Heart right ventricle (tissue), 16 donors: ENCODE measurements around the gene BRD4. TPM values are rescaled to one million over a fixed set of nuclear protein-coding genes. Genes with fewer than 3 reads are reported as not detected.
A peak's percentile ranks its signal among the peaks of the same experiment; 100 is the strongest.

ENCODE experiments used
- ATAC-seq, 8 donors: fragments of 200-7000 bp; cut with Tn5 transposase; one replicate each; pipeline ENCODE4 v1.9.1; 2020; ENCODE audit warnings: mild to moderate bottlenecking in 8 of 8, moderate library complexity in 8 of 8, moderate number of reproducible peaks in 1 of 8
- DNase-seq, 2 donors: peaks; one replicate each; pipeline ENCODE4 v3.0.0-alpha.2; 2020
- H3K27ac ChIP-seq, 10 donors: fragments of 200-600 bp; sonication (generic) in 2 of 10; one replicate each; pipeline versions ENCODE4 v1.5.0 to v1.8.0; 2020 to 2022; ENCODE audit warnings: mild to moderate bottlenecking in 3 of 10
- H3K27me3 ChIP-seq, 7 donors: fragments of 200-600 bp; one replicate each; pipeline ENCODE4 v1.8.0; 2021 to 2022; ENCODE audit warnings: mild to moderate bottlenecking in 2 of 7
- H3K36me3 ChIP-seq, 9 donors: fragments of 200-600 bp; sonication (generic) in 1 of 9; one replicate each; pipeline versions ENCODE4 v1.5.0 to v1.8.0; 2020 to 2022; ENCODE audit warnings: mild to moderate bottlenecking in 2 of 9
- H3K4me1 ChIP-seq, 9 donors: fragments of 200-600 bp; sonication (generic) in 1 of 9; one replicate each; pipeline versions ENCODE4 v1.5.0 to v1.8.0; 2020 to 2022; ENCODE audit warnings: mild to moderate bottlenecking in 4 of 9
- H3K4me3 ChIP-seq, 10 donors: fragments of 200-600 bp; sonication (generic) in 2 of 10; one replicate each; pipeline versions ENCODE4 v1.5.0 to v1.8.0; 2020 to 2022; ENCODE audit warnings: mild to moderate bottlenecking in 7 of 10, moderate library complexity in 2 of 10
- H3K9me3 ChIP-seq, 11 donors: fragments of 200-600 bp in 10 of 11; sonication (generic) in 2 of 11; one replicate each; pipeline versions ENCODE4 v1.5.0 to v1.8.0; 2013 to 2022; ENCODE audit warnings: mild to moderate bottlenecking in 2 of 11, control low read depth in 1 of 11, moderate library complexity in 1 of 11
- CTCF ChIP-seq, 9 donors: fragments of 200-600 bp; sonication (generic) in 2 of 9; IDR thresholded peaks; one replicate each; pipeline versions ENCODE4 v1.5.0 to v1.8.0; 2021 to 2022; ENCODE audit warnings: antibody characterized with exemption in 9 of 9, mild to moderate bottlenecking in 5 of 9, moderate library complexity in 1 of 9
- whole genome bisulfite sequencing, 2 donors: extraction: QIAGEN DNeasy Blood & Tissue Kit; methylation state at CpG; one replicate each; pipeline ENCODE4 v1.1.7; 2013; ENCODE audit warnings: inconsistent platforms in 1 of 2; 5-methylcytosine and 5-hydroxymethylcytosine counted together
- intact Hi-C, 10 donors: fragments of 100-400 bp; cut with DNase I; formaldehyde crosslinking; loops; one replicate each; pipeline versions ENCODE4 v1.11.1 to v1.14.2; 2022
- polyA plus RNA-seq, 2 donors: library from polyadenylated mRNA; stranded (reverse); fragments of 200-250 nt; gene quantifications; one replicate each; pipeline ENCODE4 v1.2.3, GENCODE V29; 2013
- total RNA-seq, 10 donors: library from RNA; stranded (reverse); fragmentation: NEBNext Ultra II Directional in 3 of 10; extraction: Animal tissue kit (Norgen Biotek cat#: 25700) in 3 of 10; gene quantifications; one replicate each; pipeline versions ENCODE4 v1.2.1 to v1.2.4, GENCODE V29; 2021 to 2023
- donor health status: Arrhythmogenic right ventricular cardiomyopathy.
- donor health status: ischemic (EF 13 %, LVEDD 7.1; RV severe dilation, severe dysfunction).
- donor health status: healthy with polysubstance abuse.
- donor health status: DM: no; HTN: yes; CAD: no.
- donor health status: DM: no; HTN: no; CAD: no.
- donor health status: ischemic (EF 25% LVEDD 6.9; RV normal size, moderate dysfunction).
- donor health status: ischemic (EF 25% LVEDD 5.7; RV mildly dilated, moderate dysfunction).
- donor health status: healthy.
- donor health status: DM: yes; HTN: yes; CAD: no.
- donor health status: Ischemic cardiomyopathy.
- donor health status: ischemic (EF 35%, LVEDD 5.7; RV mildly dilated, moderate dysfunction).
- donor health status: nonischemic (EF 11% LVEDD 7.7; RV severe dilation, severe dysfunction).
- donor health status: DM: yes; HTN: yes; CAD: no.
- donor health status: PGD.
- donor health status: ischemic (EF 29% LVEDD 5.4; RV normal size, mild dysfunction).
- donor health status: nonischemic (EF 23%, LVEDD 6.1; RV moderate dilation, normal function).

Gene BRD4
- total and polyA plus RNA-seq, 12 donors: 31.2 to 85.1 (median 53.6) TPM

GRCh38 chr19:15257782-15258181, 74.6 kb downstream of the BRD4 start:
- Histone ChIP-seq H3K27me3 (no peaks in the 10 kb centered on the region), H3K36me3 (peaks cover 12 to 100% (median 85%) of the 10 kb centered on the region in 9 donors), H3K4me3 (no peak overlapping the region), H3K27ac (no peak overlapping the region), H3K4me1 (peaks cover 5 to 17% (median 14%) of the 10 kb centered on the region in 9 donors), H3K9me3 (no peaks in the 10 kb centered on the region)
- no peak for TF ChIP-seq CTCF (IDR thresholded peaks at IDR 0.05)
- 89% methylated on average over 6 of the region's 6 CpGs for whole genome bisulfite sequencing, 2 donors
- DNase-seq (no peak), ATAC-seq (no peak)
- intact Hi-C loops: loop anchor here in 4 of 10 donors (5.0 to 10.0 kb wide), 3 partner anchors 75 to 153 kb away; partner anchors contain the start of gene SYDE1 (in 2 of the 4)

GRCh38 chr19:15256708-15257331, 75.5 kb downstream of the BRD4 start:
- Histone ChIP-seq H3K4me1 (peaks cover 15 to 27% (median 23%) of the 10 kb centered on the region in 9 donors), H3K4me3 (no peak overlapping the region), H3K36me3 (peaks cover 12 to 100% (median 75%) of the 10 kb centered on the region in 9 donors), H3K27ac (no peak overlapping the region), H3K27me3 (no peaks in the 10 kb centered on the region), H3K9me3 (no peaks in the 10 kb centered on the region)
- TF ChIP-seq CTCF (IDR thresholded peaks at IDR 0.05): no peak
- ATAC-seq (no peak), DNase-seq (no peak)
- intact Hi-C loops: loop anchor here in 4 of 10 donors (5.0 to 10.0 kb wide), 3 partner anchors 75 to 152 kb away; partner anchors contain the start of gene SYDE1 (in 2 of the 4)
- WGBS, 2 donors: 91% methylated on average over 22 of the region's 22 CpGs

GRCh38 chr19:15255359-15255990, 76.9 kb downstream of the BRD4 start:
- peaks cover 9 to 92% (median 66%) of the 10 kb centered on the region in 9 donors for H3K36me3 ChIP-seq
- H3K27ac ChIP-seq: no peak overlapping the region
- DNase-seq (no peak), ATAC-seq (no peak)
- intact Hi-C loops: loop anchor here in 4 of 10 donors (5.0 to 10.0 kb wide), 3 partner anchors 73 to 151 kb away; partner anchors contain the start of gene SYDE1 (in 2 of the 4)
- WGBS, 2 donors: 85 to 90% methylated on average over 22 of the region's 22 CpGs
- TF ChIP-seq CTCF (IDR thresholded peaks at IDR 0.05): no peak
- no peaks in the 10 kb centered on the region for H3K9me3 ChIP-seq
- H3K4me3 ChIP-seq: no peak overlapping the region
- H3K27me3 ChIP-seq: no peaks in the 10 kb centered on the region
- peaks cover 28 to 40% (median 37%) of the 10 kb centered on the region in 9 donors for H3K4me1 ChIP-seq

DNA sequence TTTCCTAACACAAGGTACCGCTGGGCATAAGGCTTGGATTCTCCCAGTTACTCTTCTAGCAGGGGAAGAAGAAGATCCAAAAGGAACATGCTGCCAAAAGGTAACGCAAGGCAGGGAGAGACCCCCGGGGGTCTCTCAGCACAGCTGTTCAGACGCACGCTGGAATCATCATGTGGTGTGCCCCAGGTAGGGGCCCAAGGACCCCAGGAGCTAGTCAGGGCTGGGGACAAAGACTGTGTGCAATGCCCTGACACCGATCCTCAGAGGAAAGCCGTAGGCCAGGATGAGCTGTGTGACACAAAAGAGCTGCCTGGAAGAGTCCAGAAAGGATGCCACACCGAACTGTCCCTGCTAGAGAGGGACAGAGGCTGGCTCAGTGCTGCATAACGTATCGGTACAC, 77.8 kb downstream of the BRD4 start:
- intact Hi-C loops: loop anchor here in 6 of 10 donors (5.0 to 10.0 kb wide), 4 partner anchors 57 to 163 kb away; partner anchors contain the start of genes SYDE1 (in 2 of the 6) and AKAP8L (in 1 of the 6)
- Histone ChIP-seq H3K9me3 (no peaks in the 10 kb centered on the region), H3K4me1 (peaks cover 37 to 49% (median 46%) of the 10 kb centered on the region in 9 donors), H3K36me3 (peaks cover 9 to 89% (median 65%) of the 10 kb centered on the region in 9 donors), H3K4me3 (no peak overlapping the region), H3K27me3 (no peaks in the 10 kb centered on the region), H3K27ac (peak overlapping the region in 3 of 10 donors; percentile 20 to 94 (median 92))
- ATAC-seq (no peak), DNase-seq (no peak)
- TF ChIP-seq CTCF (IDR thresholded peaks at IDR 0.05): no peak
- 89 to 94% methylated on average over 10 of the region's 10 CpGs for WGBS, 2 donors
